ENCODE measurements around the gene RNF31. TPM values are rescaled to one million over a fixed set of nuclear protein-coding genes. Genes with fewer than 3 reads are reported as not detected.

The RNF31 gene
- total and polyA plus RNA-seq, 2 donors (not counting 3 experiments of a cell fraction or from before 2014, with no cell fraction given), result 32.3 to 69.7 TPM

- Histone ChIP-seq H3K4me1 (ENCODE audit: control insufficient read depth, extremely low read depth, insufficient read depth, low read length) (peaks cover 9% of the 10 kb centered on the region), H2AFZ (ENCODE audit: low read depth, low read length) (no peak overlapping the region), H3K27ac (ENCODE audit: insufficient read depth, low read depth, low read length) (no peak overlapping the region), H3K9ac (replicated peaks; ENCODE audit: extremely low read depth, insufficient read depth, low read length) (no peak overlapping the region), H3K27me3 (ENCODE audit: control insufficient read depth in 2 of 2, insufficient read depth in 2 of 2, low read length in 2 of 2) (no peaks in the 10 kb centered on the region), H3K9me1 (replicated peaks; ENCODE audit: control insufficient read depth, extremely low read depth, insufficient read depth, low read length) (no peaks in the 10 kb centered on the region), H4K20me1 (replicated peaks; ENCODE audit: control insufficient read depth, extremely low read depth, insufficient read depth, low read length) (no peaks in the 10 kb centered on the region), H3K9me3 (replicated peaks; ENCODE audit: control insufficient read depth, insufficient read depth, low read length) (no peaks in the 10 kb centered on the region), H3K4me3 (replicated peaks in 1 of 3; ENCODE audit: insufficient read depth in 1 of 3, low read depth in 1 of 3, low read length in 3 of 3) (no peak overlapping the region), H3K36me3 (ENCODE audit: control insufficient read depth in 2 of 2, extremely low read depth in 1 of 2, insufficient read depth in 2 of 2, low read length in 2 of 2) (peaks cover 0 to 2% of the 10 kb centered on the region in 2 experiments), H3K79me2 (ENCODE audit: control insufficient read depth, insufficient read depth, low read length) (peaks cover 4% of the 10 kb centered on the region), H3K4me2 (ENCODE audit: insufficient read depth, low read length) (no peak overlapping the region)
- TF ChIP-seq POLR2AphosphoS5 (IDR thresholded peaks at IDR 0.05; ENCODE audit: insufficient read depth, low read depth, low read length), result no peak
- TF ChIP-seq EZH2 (IDR thresholded peaks at IDR 0.05; ENCODE audit: borderline replicate concordance, low read depth, low read length, severe bottlenecking), result no peak
- no peak for TF ChIP-seq JUN (IDR thresholded peaks at IDR 0.05; ENCODE audit: borderline replicate concordance, insufficient read depth, insufficient read length, low read depth)
- no peak for TF ChIP-seq CTCF (IDR thresholded peaks at IDR 0.05; ENCODE audit: extremely low read depth in 1 of 2, insufficient read depth in 1 of 2, low read depth in 1 of 2, low read length in 2 of 2)
- no peak for TF ChIP-seq POLR2A (IDR thresholded peaks at IDR 0.05; ENCODE audit: low read depth, low read length)
- TF ChIP-seq MAX (IDR thresholded peaks at IDR 0.05; ENCODE audit: insufficient read depth, insufficient read length), result no peak
- TF ChIP-seq MYC (IDR thresholded peaks at IDR 0.05; ENCODE audit: low read depth, low read length), result no peak
- no peak for TF ChIP-seq GATA2 (IDR thresholded peaks at IDR 0.05; ENCODE audit: insufficient read depth, insufficient read length, low read depth, low read length)
- no peak for FAIRE-seq
- dilution Hi-C loops (cut with MboI; ENCODE audit: extremely low pct_ligation_motif_present, low sequenced_read_pairs), result no loop called here
- DNase-seq (ENCODE audit: low read depth, low spot score), result no peak
- ChIA-PET POLR2A (no interaction called here), CTCF (interaction anchor here (0.8 to 9.6 kb wide), 4 partner anchors 8 to 40 kb away, joined by 3 to 126 read pairs (median 6); no protein-coding TSS in a partner anchor)
- no TSS peak for BruUV-seq (replicated peaks)
- intact Hi-C loops (cut with micrococcal nuclease), result no loop called here
These were observed 48.9 kb upstream of the RNF31 start for GRCh38 chr14:24098229-24098926.
